Measurements from ENCODE around the gene KCNK1.

The KCNK1 gene

GRCh38 chr1:233613252-233614172, at the start of gene KCNK1:
Gene KCNK1 (plus strand): TSS chr1:233614106. CDS start chr1:233614172, 66 bp downstream.
- DNase-seq (ENCODE audit: low read depth): no peak

GRCh38 chr1:233565313-233565712, 48.6 kb upstream of the KCNK1 start:
- DNase-seq (ENCODE audit: low read depth): no peak

- DNase-seq (ENCODE audit: low read depth): no peak
These were observed 47.0 kb upstream of the KCNK1 start for GRCh38 chr1:233566886-233567285.

- no peak for DNase-seq (ENCODE audit: low read depth)
These were observed 44.3 kb upstream of the KCNK1 start for GRCh38 chr1:233569636-233570035.

- no peak for DNase-seq (ENCODE audit: low read depth)
These were observed 43.7 kb upstream of the KCNK1 start for GRCh38 chr1:233570216-233570615.

- no peak for DNase-seq (ENCODE audit: low read depth)
These were observed 43.2 kb upstream of the KCNK1 start for GRCh38 chr1:233570706-233571105.

GRCh38 chr1:233572896-233573295, 41.0 kb upstream of the KCNK1 start:
- DNase-seq (ENCODE audit: low read depth): no peak

- DNase-seq (ENCODE audit: low read depth): no peak
These were observed 38.5 kb upstream of the KCNK1 start for GRCh38 chr1:233575450-233575849.

- DNase-seq (ENCODE audit: low read depth): no peak
These were observed 31.5 kb upstream of the KCNK1 start for GRCh38 chr1:233582439-233582838.

- DNase-seq (ENCODE audit: low read depth): no peak
These were observed 29.5 kb upstream of the KCNK1 start for GRCh38 chr1:233584376-233584775.

- no peak for DNase-seq (ENCODE audit: low read depth)
These were observed 29.0 kb upstream of the KCNK1 start for GRCh38 chr1:233584931-233585330.

GRCh38 chr1:233586301-233586700, 27.6 kb upstream of the KCNK1 start:
- no peak for DNase-seq (ENCODE audit: low read depth)

- DNase-seq (ENCODE audit: low read depth): no peak
These were observed 26.7 kb upstream of the KCNK1 start for GRCh38 chr1:233587196-233587595.

- no peak for DNase-seq (ENCODE audit: low read depth)
These were observed 25.7 kb upstream of the KCNK1 start for GRCh38 chr1:233587958-233588799.

- DNase-seq (ENCODE audit: low read depth): no peak
These were observed 16.4 kb upstream of the KCNK1 start for GRCh38 chr1:233597489-233597901.

- DNase-seq (ENCODE audit: low read depth): no peak
These were observed 14.9 kb upstream of the KCNK1 start for GRCh38 chr1:233598891-233599541.

- DNase-seq (ENCODE audit: low read depth): no peak
These were observed 14.3 kb upstream of the KCNK1 start for GRCh38 chr1:233599542-233600073.

GRCh38 chr1:233600488-233600887, 13.4 kb upstream of the KCNK1 start:
- DNase-seq (ENCODE audit: low read depth): no peak

GRCh38 chr1:233603478-233603877, 10.4 kb upstream of the KCNK1 start:
- DNase-seq (ENCODE audit: low read depth): no peak

GRCh38 chr1:233605205-233605604, 8.7 kb upstream of the KCNK1 start:
- DNase-seq (ENCODE audit: low read depth): no peak

GRCh38 chr1:233606813-233607212, 7.1 kb upstream of the KCNK1 start:
- no peak for DNase-seq (ENCODE audit: low read depth)

Measured in HS-27A (cell line).